Measurements from ENCODE around the gene LCE1D. TPM values are rescaled to one million over a fixed set of nuclear protein-coding genes. Genes with fewer than 3 reads are reported as not detected.

Gene LCE1D
- total RNA-seq, 1 experiment from 2014 or later = not detected

- DNase-seq (ENCODE audit: low read depth) = no peak
These were observed 15.2 kb downstream of the LCE1D start, which contains the start of gene LCE1B for GRCh38 chr1:152811671-152812070. Gene LCE1B (plus strand): TSS chr1:152811971. CDS start chr1:152812447, 476 bp downstream.

GRCh38 chr1:152817309-152817708, 20.8 kb downstream of the LCE1D start:
- DNase-seq (ENCODE audit: low read depth) = no peak

- DNase-seq (ENCODE audit: low read depth) = no peak
These were observed 26.8 kb downstream of the LCE1D start for GRCh38 chr1:152823294-152823693.

DNA sequence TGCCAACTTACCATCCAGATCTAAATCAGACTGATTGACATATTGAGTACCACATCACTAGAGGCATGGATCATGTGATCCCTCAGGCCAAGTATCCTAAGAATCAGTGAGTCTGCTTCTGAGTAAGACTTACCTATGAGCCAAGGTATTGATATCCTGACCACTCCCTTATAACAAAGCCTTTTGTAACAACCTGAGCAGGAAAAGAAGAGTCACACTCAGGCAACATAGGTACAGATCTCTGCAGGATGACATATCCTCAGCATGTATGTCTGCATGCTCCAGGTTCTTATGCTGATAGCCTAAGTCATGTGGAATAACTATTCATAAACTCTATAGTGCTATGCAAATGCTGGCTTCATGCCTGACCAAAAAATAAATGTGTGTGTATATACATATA, 28.4 kb downstream of the LCE1D start:
- no peak for DNase-seq (ENCODE audit: low read depth)

- no peak for DNase-seq (ENCODE audit: low read depth)
These were observed 30.7 kb downstream of the LCE1D start, which contains the start of gene LCE1A for GRCh38 chr1:152827173-152827572. Gene LCE1A (plus strand): TSS chr1:152827473. CDS start chr1:152827473, 0 bp downstream.

- DNase-seq (ENCODE audit: low read depth) = no peak
These were observed 40.3 kb downstream of the LCE1D start for GRCh38 chr1:152836870-152837269.

DNA sequence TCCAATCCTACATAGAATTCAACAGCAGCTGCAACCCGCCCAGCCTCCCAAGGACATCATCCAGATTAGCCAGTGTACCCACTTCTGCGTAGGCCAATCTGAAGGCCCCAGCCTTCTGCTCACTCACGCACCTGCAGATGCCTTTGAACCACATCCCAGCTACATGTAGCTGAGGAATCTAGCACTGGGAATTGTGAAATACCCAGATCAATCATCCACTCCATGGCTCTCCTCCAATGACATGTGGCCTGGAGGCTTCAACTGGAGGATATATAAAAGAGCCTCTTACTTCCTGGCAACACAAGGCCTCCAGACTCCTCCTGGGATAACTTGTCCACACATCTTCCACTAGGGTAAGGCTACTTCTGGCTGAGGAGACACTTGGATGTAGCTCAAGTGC, 46.0 kb downstream of the LCE1D start, which contains the start of gene LCE6A:
Gene LCE6A (plus strand): TSS at position 301 of the 400 bp plus-strand sequence. CDS start 665 bp downstream, outside the sequence.
- DNase-seq (ENCODE audit: low read depth) = no peak

Other genes starting within 250 kb of the LCE1D start
- gene LCE3E, start 229.9 kb upstream of the LCE1D start, total RNA-seq (2014; rRNA removed; shearing (Covaris generic)) = not detected in 2 replicates
- not detected in 2 replicates for gene LCE3D, start 216.2 kb upstream of the LCE1D start, total RNA-seq (2014; rRNA removed; shearing (Covaris generic))
- not detected in 2 replicates for gene LCE3C, start 196.5 kb upstream of the LCE1D start, total RNA-seq (2014; rRNA removed; shearing (Covaris generic))
- gene LCE3B, start 182.9 kb upstream of the LCE1D start, total RNA-seq (2014; rRNA removed; shearing (Covaris generic)) = not detected in 2 replicates
- not detected in 2 replicates for gene LCE3A, start 173.6 kb upstream of the LCE1D start, total RNA-seq (2014; rRNA removed; shearing (Covaris generic))
- gene LCE2D, start 133.3 kb upstream of the LCE1D start, total RNA-seq (2014; rRNA removed; shearing (Covaris generic)) = not detected in 2 replicates
- gene LCE2C, start 121.4 kb upstream of the LCE1D start, total RNA-seq (2014; rRNA removed; shearing (Covaris generic)) = not detected in 2 replicates
- gene LCE2B, start 110.6 kb upstream of the LCE1D start, total RNA-seq (2014; rRNA removed; shearing (Covaris generic)) = not detected in 2 replicates
- gene LCE2A, start 98.4 kb upstream of the LCE1D start, total RNA-seq (2014; rRNA removed; shearing (Covaris generic)) = not detected in 2 replicates
- not detected in 2 replicates for gene LCE4A, start 88.6 kb upstream of the LCE1D start, total RNA-seq (2014; rRNA removed; shearing (Covaris generic))
- not detected in 2 replicates for gene KPRP, start 38.7 kb upstream of the LCE1D start, total RNA-seq (2014; rRNA removed; shearing (Covaris generic))
- not detected in 2 replicates for gene LCE1F, start 21.6 kb upstream of the LCE1D start, total RNA-seq (2014; rRNA removed; shearing (Covaris generic))
- not detected in 2 replicates for gene LCE1E, start 10.5 kb upstream of the LCE1D start, total RNA-seq (2014; rRNA removed; shearing (Covaris generic))
- gene LCE1C, start 9.9 kb downstream of the LCE1D start, total RNA-seq (2014; rRNA removed; shearing (Covaris generic)) = not detected in 2 replicates
- gene LCE1B, start 15.2 kb downstream of the LCE1D start, total RNA-seq (2014; rRNA removed; shearing (Covaris generic)) = not detected in 2 replicates
- gene LCE1A, start 30.8 kb downstream of the LCE1D start, total RNA-seq (2014; rRNA removed; shearing (Covaris generic)) = not detected in 2 replicates
- not detected in 2 replicates for gene LCE6A, start 46.1 kb downstream of the LCE1D start, total RNA-seq (2014; rRNA removed; shearing (Covaris generic))
- gene LCE7A, start 63.3 kb downstream of the LCE1D start, total RNA-seq (2014; rRNA removed; shearing (Covaris generic)) = not detected in 2 replicates
- gene SMCP, start 81.6 kb downstream of the LCE1D start, total RNA-seq (2014; rRNA removed; shearing (Covaris generic)) = not detected in 2 replicates
- not detected in 2 replicates for gene IVL, start 111.8 kb downstream of the LCE1D start, total RNA-seq (2014; rRNA removed; shearing (Covaris generic))
- gene SPRR5, start 150.5 kb downstream of the LCE1D start, total RNA-seq (2014; rRNA removed; shearing (Covaris generic)) = not detected in 2 replicates
- gene SPRR4, start 173.9 kb downstream of the LCE1D start, total RNA-seq (2014; rRNA removed; shearing (Covaris generic)) = not detected in 2 replicates
- gene SPRR1A, start 187.4 kb downstream of the LCE1D start, total RNA-seq (2014; rRNA removed; shearing (Covaris generic)) = not detected in 2 replicates
- gene SPRR3, start 205.0 kb downstream of the LCE1D start, total RNA-seq (2014; rRNA removed; shearing (Covaris generic)) = not detected in 2 replicates
- gene SPRR1B, start 234.5 kb downstream of the LCE1D start, total RNA-seq (2014; rRNA removed; shearing (Covaris generic)) = not detected in 2 replicates
- gene SPRR2D, start 244.4 kb downstream of the LCE1D start, total RNA-seq (2014; rRNA removed; shearing (Covaris generic)) = not detected in 2 replicates

Data from M059J (cell line).